Rectal smooth muscle tissue (tissue), 1 donor: ENCODE results near the gene GNG14.
"Not testable (repeated sequence)": the region's sequence is repeated elsewhere in the genome, so short reads cannot be mapped to it uniquely, and the experiment has no call there.

ENCODE experiments used
- H3K27ac ChIP-seq: one replicate; pipeline ENCODE4 v1.7.0; 2013; ENCODE audit warnings: low read depth, low read length, inconsistent platforms
- H3K27me3 ChIP-seq: one replicate; pipeline ENCODE4 v1.7.0; 2013; ENCODE audit warnings: low read length; ENCODE audit not compliant: control insufficient read depth, insufficient read depth
- H3K36me3 ChIP-seq: one replicate; pipeline ENCODE4 v1.7.0; 2013; ENCODE audit warnings: low read length; ENCODE audit not compliant: control insufficient read depth, insufficient read depth
- H3K4me1 ChIP-seq: one replicate; pipeline ENCODE4 v1.7.0; 2013; ENCODE audit warnings: low read length; ENCODE audit not compliant: control insufficient read depth, insufficient read depth
- H3K4me3 ChIP-seq: one replicate; pipeline ENCODE4 v1.7.0; 2013; ENCODE audit warnings: low read length
- H3K9ac ChIP-seq: one replicate; pipeline ENCODE4 v1.7.0; 2013; ENCODE audit warnings: low read length

The GNG14 gene

GRCh38 chr19:12722566-12723380 is 35.0 kb downstream of the GNG14 start:
- Histone ChIP-seq H3K36me3 (peaks cover 8% of the 10 kb centered on the region), H3K4me3 (peak overlapping the region; percentile 91), H3K4me1 (peaks cover 11% of the 10 kb centered on the region), H3K27me3 (no peaks in the 10 kb centered on the region), H3K9ac (peak overlapping the region; percentile 61), H3K27ac (peak overlapping the region; percentile 94)

GRCh38 chr19:12723381-12723640 is 35.5 kb downstream of the GNG14 start:
- H3K36me3 ChIP-seq = peaks cover 6% of the 10 kb centered on the region
- H3K27me3 ChIP-seq = no peaks in the 10 kb centered on the region
- H3K4me3 ChIP-seq = peak overlapping the region; percentile 91
- H3K27ac ChIP-seq = peak overlapping the region; percentile 83
- H3K9ac ChIP-seq = peak overlapping the region; percentile 61
- H3K4me1 ChIP-seq = peaks cover 11% of the 10 kb centered on the region

- H3K4me3 ChIP-seq = peak within 1 kb of the TSS; percentile 91
- H3K4me1 ChIP-seq = peaks cover 11% of the 10 kb centered on the region
- H3K9ac ChIP-seq = peak within 1 kb of the TSS; percentile 61
- H3K36me3 ChIP-seq = peaks cover 3% of the 10 kb centered on the region
- peak within 1 kb of the TSS; percentile 83 for H3K27ac ChIP-seq
- no peaks in the 10 kb centered on the region for H3K27me3 ChIP-seq
These were observed 36.0 kb downstream of the GNG14 start, which contains the start of gene TNPO2 for GRCh38 chr19:12723641-12724426. TNPO2 (minus strand) TSS chr19:12723932; CDS start chr19:12720977, 2,955 bp downstream.

- H3K27ac ChIP-seq, H3K4me3 ChIP-seq, H3K4me1 ChIP-seq, H3K27me3 ChIP-seq, H3K9ac ChIP-seq: not testable (repeated sequence)
- H3K36me3 ChIP-seq = peaks cover 14% of the 10 kb centered on the region
These were observed 37.8 kb downstream of the GNG14 start for GRCh38 chr19:12725612-12726011.

- Histone ChIP-seq H3K4me1 (peaks cover 7% of the 10 kb centered on the region), H3K36me3 (peaks cover 24% of the 10 kb centered on the region), H3K27ac (no peak overlapping the region), H3K4me3 (no peak overlapping the region), H3K27me3 (no peaks in the 10 kb centered on the region), H3K9ac (no peak overlapping the region)
These were observed 39.2 kb downstream of the GNG14 start for GRCh38 chr19:12726988-12727316.

GRCh38 chr19:12727745-12728433 is 40.1 kb downstream of the GNG14 start:
- no peak overlapping the region for H3K27ac ChIP-seq
- H3K4me1 ChIP-seq = peaks cover 8% of the 10 kb centered on the region
- H3K9ac ChIP-seq = no peak overlapping the region
- H3K4me3 ChIP-seq = no peak overlapping the region
- peaks cover 24% of the 10 kb centered on the region for H3K36me3 ChIP-seq
- H3K27me3 ChIP-seq = no peaks in the 10 kb centered on the region

- Histone ChIP-seq H3K36me3 (peaks cover 24% of the 10 kb centered on the region), H3K9ac (no peak overlapping the region), H3K4me1 (peaks cover 12% of the 10 kb centered on the region), H3K27me3 (no peaks in the 10 kb centered on the region), H3K27ac (no peak overlapping the region), H3K4me3 (no peak overlapping the region)
These were observed 42.3 kb downstream of the GNG14 start for GRCh38 chr19:12730064-12730463.

- H3K4me3 ChIP-seq = no peak overlapping the region
- no peak overlapping the region for H3K9ac ChIP-seq
- peaks cover 13% of the 10 kb centered on the region for H3K4me1 ChIP-seq
- H3K27me3 ChIP-seq = no peaks in the 10 kb centered on the region
- peaks cover 24% of the 10 kb centered on the region for H3K36me3 ChIP-seq
- H3K27ac ChIP-seq = no peak overlapping the region
These were observed 43.5 kb downstream of the GNG14 start for GRCh38 chr19:12731337-12731736.

- H3K36me3 ChIP-seq = peaks cover 25% of the 10 kb centered on the region
- peak overlapping the region; percentile 93 for H3K27ac ChIP-seq
- H3K4me3 ChIP-seq = peak overlapping the region; percentile 63
- no peaks in the 10 kb centered on the region for H3K27me3 ChIP-seq
- peaks cover 21% of the 10 kb centered on the region for H3K4me1 ChIP-seq
- peak overlapping the region; percentile 7 for H3K9ac ChIP-seq
These were observed 45.8 kb downstream of the GNG14 start for GRCh38 chr19:12733369-12734214.

- Histone ChIP-seq H3K36me3 (peaks cover 9% of the 10 kb centered on the region), H3K9ac (peak within 1 kb of the TSS; percentile 25), H3K27me3 (no peaks in the 10 kb centered on the region), H3K27ac (peak within 1 kb of the TSS; percentile 91), H3K4me3 (peak within 1 kb of the TSS; percentile 93), H3K4me1 (peaks cover 21% of the 10 kb centered on the region)
These were observed 49.4 kb downstream of the GNG14 start, which contains the start of gene GET3 for GRCh38 chr19:12736995-12737834. GET3 (plus strand) TSS chr19:12737497; CDS start chr19:12737506, 9 bp downstream.

GRCh38 chr19:12737835-12738351 is 50.1 kb downstream of the GNG14 start:
- Histone ChIP-seq H3K27me3 (no peaks in the 10 kb centered on the region), H3K27ac (peak overlapping the region; percentile 91), H3K4me3 (peak overlapping the region; percentile 93), H3K9ac (peak overlapping the region; percentile 16), H3K4me1 (peaks cover 19% of the 10 kb centered on the region), H3K36me3 (peaks cover 12% of the 10 kb centered on the region)
